Measurements from ENCODE around the gene PSMD1.
"Not testable (repeated sequence)": the region's sequence is repeated elsewhere in the genome, so short reads cannot be mapped to it uniquely, and the experiment has no call there.

DNA sequence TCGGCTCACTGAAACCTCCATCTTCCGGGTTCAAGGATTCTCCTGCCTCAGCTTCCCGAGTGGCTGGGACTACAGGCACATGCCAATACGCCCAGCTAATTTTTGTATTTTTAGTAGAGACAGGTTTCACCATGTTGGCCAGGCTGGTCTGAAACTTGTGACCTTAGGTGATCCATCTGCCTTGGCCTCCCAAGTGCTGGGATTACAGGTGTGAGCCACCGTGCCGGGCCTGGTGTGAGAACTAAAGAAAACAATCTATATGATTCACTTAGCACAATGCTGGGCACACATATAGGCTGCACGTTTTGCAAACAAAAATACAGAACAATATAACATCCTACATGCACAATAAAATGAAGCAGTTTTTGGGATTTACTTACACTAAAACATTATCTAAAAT lies 140.5 kb downstream of the PSMD1 start:
- TF ChIP-seq, protein P1, sequence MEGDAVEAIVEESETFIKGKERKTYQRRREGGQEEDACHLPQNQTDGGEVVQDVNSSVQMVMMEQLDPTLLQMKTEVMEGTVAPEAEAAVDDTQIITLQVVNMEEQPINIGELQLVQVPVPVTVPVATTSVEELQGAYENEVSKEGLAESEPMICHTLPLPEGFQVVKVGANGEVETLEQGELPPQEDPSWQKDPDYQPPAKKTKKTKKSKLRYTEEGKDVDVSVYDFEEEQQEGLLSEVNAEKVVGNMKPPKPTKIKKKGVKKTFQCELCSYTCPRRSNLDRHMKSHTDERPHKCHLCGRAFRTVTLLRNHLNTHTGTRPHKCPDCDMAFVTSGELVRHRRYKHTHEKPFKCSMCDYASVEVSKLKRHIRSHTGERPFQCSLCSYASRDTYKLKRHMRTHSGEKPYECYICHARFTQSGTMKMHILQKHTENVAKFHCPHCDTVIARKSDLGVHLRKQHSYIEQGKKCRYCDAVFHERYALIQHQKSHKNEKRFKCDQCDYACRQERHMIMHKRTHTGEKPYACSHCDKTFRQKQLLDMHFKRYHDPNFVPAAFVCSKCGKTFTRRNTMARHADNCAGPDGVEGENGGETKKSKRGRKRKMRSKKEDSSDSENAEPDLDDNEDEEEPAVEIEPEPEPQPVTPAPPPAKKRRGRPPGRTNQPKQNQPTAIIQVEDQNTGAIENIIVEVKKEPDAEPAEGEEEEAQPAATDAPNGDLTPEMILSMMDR (IDR thresholded peaks at IDR 0.05), result not testable (repeated sequence)
- not testable (repeated sequence) for TF ChIP-seq EZH2 (IDR thresholded peaks at IDR 0.05)

All from neural progenitor cell (in vitro differentiated cells).